Esophagus (tissue), 2 donors: Measurements from ENCODE around the gene SFXN3. TPM values are rescaled to one million over a fixed set of nuclear protein-coding genes. Genes with fewer than 3 reads are reported as not detected.
A peak's percentile ranks its signal among the peaks of the same experiment; 100 is the strongest.

Experiments
- H3K27ac ChIP-seq, 2 donors: one replicate each; pipeline ENCODE4 v1.5.1; 2013; ENCODE audit warnings: low read depth in 2 of 2, mild to moderate bottlenecking in 2 of 2, inconsistent platforms in 1 of 2, low read length in 1 of 2, moderate library complexity in 1 of 2
- H3K27me3 ChIP-seq, 2 donors: one replicate each; pipeline ENCODE4 v1.6.1; 2013; ENCODE audit warnings: low read length in 2 of 2, control low read depth in 1 of 2, mild to moderate bottlenecking in 1 of 2; ENCODE audit not compliant: insufficient read depth in 2 of 2, control insufficient read depth in 1 of 2
- H3K36me3 ChIP-seq, 2 donors: one replicate each; pipeline ENCODE4 v1.6.1; 2013; ENCODE audit warnings: low read length in 1 of 2; ENCODE audit not compliant: control insufficient read depth in 2 of 2, insufficient read depth in 2 of 2
- H3K4me1 ChIP-seq, 2 donors: one replicate each; pipeline ENCODE4 v1.6.1; 2013; ENCODE audit warnings: low read length in 1 of 2; ENCODE audit not compliant: control insufficient read depth in 2 of 2, insufficient read depth in 2 of 2
- H3K4me3 ChIP-seq, 2 donors: one replicate each; pipeline ENCODE4 v1.5.1; 2013; ENCODE audit warnings: low read length in 2 of 2, mild to moderate bottlenecking in 2 of 2, low read depth in 1 of 2, moderate library complexity in 1 of 2
- H3K9me3 ChIP-seq, 2 donors: one replicate each; pipeline ENCODE4 v1.6.1; 2013; ENCODE audit warnings: mild to moderate bottlenecking in 2 of 2, low read depth in 1 of 2, low read length in 1 of 2, moderate library complexity in 1 of 2; ENCODE audit not compliant: control insufficient read depth in 2 of 2, insufficient read depth in 1 of 2
- WGBS, 2 donors: extraction: QIAGEN DNeasy Blood & Tissue Kit; methylation state at CpG; one replicate each; pipeline ENCODE4 v1.1.7; 2013; 5-methylcytosine and 5-hydroxymethylcytosine counted together
- polyA plus RNA-seq, 2 donors: library from polyadenylated mRNA; stranded (reverse); fragments of 200-250 nt; gene quantifications; one replicate each; pipeline ENCODE4 v1.2.3, GENCODE V29; 2013
- donor health status: healthy with polysubstance abuse.
- donor health status: Bipolar disorder and iron deficiency.

The SFXN3 gene
- polyA plus RNA-seq, 2 donors: 5.2 to 5.7 TPM

DNA sequence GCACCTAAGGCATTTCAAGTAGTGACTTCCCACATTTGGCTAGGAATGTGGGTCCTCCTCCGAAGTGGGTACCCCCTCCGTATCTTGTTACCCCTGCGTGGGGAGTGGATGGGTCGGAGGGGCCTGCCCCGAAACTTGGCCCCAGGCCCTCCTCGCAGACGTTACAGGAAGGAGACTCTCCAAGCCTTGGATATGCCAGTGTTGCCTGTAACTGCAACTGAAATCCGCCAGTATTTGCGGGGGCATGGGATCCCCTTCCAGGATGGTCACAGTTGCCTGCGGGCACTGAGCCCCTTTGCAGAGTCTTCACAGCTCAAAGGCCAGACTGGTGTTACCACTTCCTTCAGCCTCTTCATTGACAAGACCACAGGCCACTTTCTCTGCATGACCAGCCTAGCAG, 42.9 kb upstream of the SFXN3 start:
- H3K27ac ChIP-seq: no peak overlapping the region
- no peaks in the 10 kb centered on the region for H3K27me3 ChIP-seq
- 55 to 62% methylated on average over 10 of the region's 10 CpGs for WGBS, 2 donors
- peaks cover 15 to 26% of the 10 kb centered on the region in 2 donors for H3K36me3 ChIP-seq
- peaks cover 12 to 18% of the 10 kb centered on the region in 2 donors for H3K4me1 ChIP-seq
- peak overlapping the region; percentile 82 to 97 for H3K4me3 ChIP-seq
- no peaks in the 10 kb centered on the region for H3K9me3 ChIP-seq

DNA sequence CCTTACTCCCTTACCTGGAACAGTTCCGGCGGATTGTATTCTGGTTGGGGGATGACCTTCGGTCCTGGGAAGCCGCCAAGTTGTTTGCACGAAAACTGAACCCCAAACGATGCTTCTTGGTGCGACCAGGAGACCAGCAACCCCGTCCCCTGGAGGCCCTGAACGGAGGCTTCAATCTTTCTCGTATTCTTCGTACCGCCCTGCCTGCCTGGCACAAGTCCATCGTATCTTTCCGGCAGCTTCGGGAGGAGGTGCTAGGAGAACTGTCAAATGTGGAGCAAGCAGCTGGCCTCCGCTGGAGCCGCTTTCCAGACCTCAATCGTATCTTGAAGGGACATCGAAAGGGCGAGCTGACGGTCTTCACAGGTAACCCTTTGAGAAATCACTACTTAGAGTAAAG, 41.9 kb upstream of the SFXN3 start:
- Histone ChIP-seq H3K9me3 (no peaks in the 10 kb centered on the region), H3K4me3 (no peak overlapping the region), H3K36me3 (peaks cover 13 to 22% of the 10 kb centered on the region in 2 donors), H3K27me3 (no peaks in the 10 kb centered on the region), H3K27ac (no peak overlapping the region), H3K4me1 (peaks cover 12 to 18% of the 10 kb centered on the region in 2 donors)
- 86 to 88% methylated on average over 21 of the region's 21 CpGs for WGBS, 2 donors

DNA sequence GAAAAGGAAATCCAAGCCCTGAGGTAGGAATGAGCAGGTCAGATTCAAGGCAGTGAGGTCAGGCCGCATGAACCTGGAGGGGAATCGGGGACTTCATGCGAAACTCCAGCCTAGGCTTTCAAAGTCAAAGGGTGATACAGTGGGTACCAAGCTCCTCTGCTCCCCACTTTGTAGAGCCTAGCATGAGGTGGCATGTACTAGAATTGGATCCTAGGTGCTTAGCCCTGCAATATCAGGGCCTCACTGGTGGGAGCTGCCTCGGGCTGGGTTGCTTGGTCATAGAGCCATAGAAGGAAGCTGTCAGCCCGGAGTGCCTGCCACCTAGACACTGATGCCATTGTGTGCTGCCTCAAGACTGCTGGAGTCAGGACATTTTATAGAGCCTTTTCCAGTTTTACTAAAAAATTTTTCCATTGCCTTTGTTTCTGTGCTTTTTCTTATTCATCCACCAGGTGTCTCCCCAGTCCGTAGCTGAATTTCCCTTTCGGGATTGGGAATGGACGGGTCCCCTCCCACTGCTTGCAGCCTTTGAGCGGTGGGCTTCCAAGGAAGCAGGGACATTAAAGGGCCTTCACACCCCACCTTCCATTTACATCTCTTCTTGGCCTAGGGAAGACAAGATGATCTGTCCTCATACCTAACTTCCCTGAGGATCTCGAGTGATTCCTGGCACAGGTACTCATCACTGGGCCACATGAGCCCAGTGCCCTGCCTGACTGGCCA, 36.9 kb upstream of the SFXN3 start:
- Histone ChIP-seq H3K36me3 (peaks cover 13 to 22% of the 10 kb centered on the region in 2 donors), H3K4me1 (peaks cover 3 to 16% of the 10 kb centered on the region in 2 donors), H3K4me3 (no peak overlapping the region), H3K9me3 (no peaks in the 10 kb centered on the region), H3K27ac (no peak overlapping the region), H3K27me3 (no peaks in the 10 kb centered on the region)
- 48 to 55% methylated on average over 10 of the region's 10 CpGs for WGBS, 2 donors

DNA sequence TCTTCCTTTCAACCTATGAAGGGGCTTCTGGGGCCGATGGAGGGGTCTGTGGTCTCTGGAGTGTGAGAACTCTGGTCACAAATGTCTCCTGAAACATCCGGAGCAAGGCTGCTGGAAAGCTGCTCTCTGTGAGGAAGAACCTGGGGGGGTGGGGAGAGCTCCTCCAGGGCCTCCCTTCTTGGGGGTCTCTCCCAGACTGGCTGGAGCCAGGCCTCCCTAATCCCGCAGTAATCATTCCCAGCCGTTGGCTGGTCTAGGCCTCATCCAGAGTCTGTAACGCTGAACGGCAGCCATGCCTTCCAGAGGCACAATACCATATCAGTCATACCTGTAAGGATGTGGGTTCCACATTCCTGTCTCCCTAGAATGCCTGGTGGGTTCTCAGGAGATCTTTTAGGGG, 35.9 kb upstream of the SFXN3 start:
- Histone ChIP-seq H3K27me3 (no peaks in the 10 kb centered on the region), H3K4me1 (peaks cover 3 to 10% of the 10 kb centered on the region in 2 donors), H3K36me3 (peaks cover 13 to 17% of the 10 kb centered on the region in 2 donors), H3K27ac (no peak overlapping the region), H3K9me3 (no peaks in the 10 kb centered on the region), H3K4me3 (no peak overlapping the region)
- WGBS, 2 donors: 62 to 67% methylated on average over 6 of the region's 6 CpGs

DNA sequence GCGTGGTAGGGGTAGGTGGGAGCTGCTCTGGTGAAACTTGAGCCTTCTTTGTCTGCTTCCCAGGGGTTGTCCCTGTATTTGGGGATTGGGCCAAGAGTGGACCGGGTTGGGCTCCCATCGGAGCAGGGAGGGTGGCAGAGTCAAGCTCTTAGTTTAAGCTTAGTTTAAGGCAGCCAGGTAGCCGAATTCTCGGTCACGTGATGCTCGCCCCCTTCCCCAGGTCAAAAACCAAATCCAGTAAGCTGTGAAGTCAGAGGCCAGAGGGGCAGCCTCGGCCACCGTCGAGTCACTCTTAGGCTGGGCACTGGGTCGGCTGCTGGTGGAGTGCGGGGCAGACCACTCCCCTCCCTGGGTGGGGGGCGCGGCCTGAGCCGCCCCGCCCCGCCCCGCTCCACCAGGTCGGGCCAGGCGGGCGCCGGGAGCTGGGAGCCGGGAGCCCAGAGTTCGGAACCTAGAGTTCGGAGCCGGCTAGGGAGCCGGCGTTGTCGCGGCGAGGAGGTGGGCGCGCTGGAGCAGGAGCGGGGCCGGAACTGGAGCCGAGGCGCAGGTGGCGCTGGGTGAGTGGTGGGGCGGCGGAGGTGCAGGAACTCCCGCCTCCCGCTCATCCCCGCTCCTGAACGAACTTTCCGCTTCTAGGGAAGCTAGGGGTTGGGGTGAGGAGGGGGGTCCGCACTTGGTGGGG, 34.2 kb upstream of the SFXN3 start:
- WGBS, 2 donors: 4% methylated on average over 43 to 46 of the region's 46 CpGs

DNA sequence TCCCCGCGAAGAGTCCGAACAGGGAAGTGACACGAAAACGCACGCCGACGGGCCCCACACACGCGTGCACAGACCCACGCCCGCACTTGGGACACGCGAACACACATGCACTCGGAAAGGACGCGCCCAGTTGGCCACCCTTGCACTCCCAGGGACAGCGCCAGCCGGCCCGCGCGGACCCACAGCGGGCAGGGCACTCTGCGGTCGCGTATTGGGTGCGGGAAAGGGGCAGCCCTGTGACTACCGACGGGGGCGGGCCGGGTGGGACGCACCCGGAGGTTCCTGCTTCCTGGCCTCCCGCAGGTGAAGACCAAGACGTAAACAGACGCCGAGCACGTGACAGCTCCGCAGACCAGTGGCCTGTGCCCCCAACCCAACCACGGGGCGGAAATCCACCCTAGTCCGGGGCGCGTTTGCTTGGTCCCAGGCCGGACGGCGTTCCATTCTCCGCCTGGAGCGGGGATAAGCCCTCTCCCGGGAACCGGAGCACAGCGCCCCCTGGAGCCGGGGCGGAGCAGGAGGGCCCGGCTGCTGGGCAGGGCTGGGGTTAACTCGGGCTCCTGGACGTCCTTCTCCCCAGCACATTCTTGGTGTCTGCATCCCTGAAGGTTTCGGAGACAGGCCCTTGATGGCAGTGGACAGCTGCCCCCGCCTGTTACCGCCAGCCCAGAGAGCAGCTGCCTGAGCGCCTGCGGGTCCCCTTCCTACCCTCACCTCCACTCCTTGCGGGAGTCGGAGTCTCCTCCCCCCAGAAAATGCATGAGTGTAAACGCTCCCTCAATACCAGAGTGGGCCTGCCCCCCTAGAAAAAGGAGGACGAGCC, 33.5 kb upstream of the SFXN3 start:
- Histone ChIP-seq H3K4me1 (peaks cover 3 to 17% of the 10 kb centered on the region in 2 donors), H3K36me3 (peaks cover 5 to 6% of the 10 kb centered on the region in 2 donors), H3K4me3 (peak overlapping the region; percentile 63 to 83), H3K9me3 (no peaks in the 10 kb centered on the region), H3K27ac (peak overlapping the region; percentile 95 to 98), H3K27me3 (no peaks in the 10 kb centered on the region)
- WGBS, 2 donors: 0 to 1% methylated on average over 55 to 66 of the region's 66 CpGs

More for the DNA sequence above, 34.2 kb upstream of the SFXN3 start:
- Histone ChIP-seq H3K27me3 (no peaks in the 10 kb centered on the region), H3K4me1 (peaks cover 3 to 17% of the 10 kb centered on the region in 2 donors), H3K36me3 (peaks cover 4 to 5% of the 10 kb centered on the region in 2 donors), H3K27ac (peak overlapping the region; percentile 95 to 98), H3K4me3 (peak overlapping the region; percentile 63 to 83), H3K9me3 (no peaks in the 10 kb centered on the region)

DNA sequence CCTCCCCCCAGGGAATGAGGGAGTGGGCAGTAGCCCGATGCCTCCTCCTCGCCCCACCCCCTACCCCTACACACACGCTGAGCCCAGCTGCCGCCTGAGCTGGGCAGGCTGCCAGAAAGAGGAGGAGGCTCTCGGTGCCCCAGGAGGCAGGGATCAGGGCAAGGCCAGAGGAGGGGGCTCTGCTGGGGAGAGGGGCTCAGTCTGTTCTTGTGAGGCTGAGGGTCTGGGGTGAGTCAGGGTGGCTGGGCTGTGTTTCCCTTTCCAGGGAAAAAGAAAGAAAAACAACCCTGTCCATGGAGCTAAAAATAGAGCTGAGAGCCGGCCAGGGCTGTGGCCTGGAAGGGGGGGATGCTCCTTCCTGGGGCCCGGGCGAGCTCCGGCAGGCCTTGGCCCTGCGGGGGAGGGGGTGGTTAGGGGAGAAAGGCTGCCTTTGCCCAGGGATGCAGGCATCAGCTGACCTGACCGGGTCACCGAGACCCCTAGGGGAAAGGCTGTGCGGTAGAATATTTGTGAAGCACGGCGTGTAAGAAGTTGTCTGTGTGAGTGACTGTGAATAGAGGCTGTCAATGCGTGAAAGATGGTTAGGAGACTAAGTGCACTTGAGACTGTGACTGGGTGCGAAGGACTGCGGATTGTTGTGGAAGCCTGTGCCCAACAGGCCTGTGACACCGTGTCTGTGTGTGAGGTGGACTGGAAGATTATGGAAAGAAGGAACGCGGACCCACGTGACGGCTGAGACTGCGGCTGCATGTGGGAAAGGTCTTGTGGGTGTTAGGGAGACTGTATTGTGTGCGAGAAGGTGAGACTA, 32.6 kb upstream of the SFXN3 start:
- Histone ChIP-seq H3K36me3 (peaks cover 1 to 5% of the 10 kb centered on the region in 2 donors), H3K27me3 (no peaks in the 10 kb centered on the region), H3K4me1 (peaks cover 3 to 17% of the 10 kb centered on the region in 2 donors), H3K4me3 (peak overlapping the region; percentile 63 to 83), H3K9me3 (no peaks in the 10 kb centered on the region), H3K27ac (peak overlapping the region; percentile 95 to 98)
- 3 to 4% methylated on average over 25 of the region's 25 CpGs for WGBS, 2 donors

DNA sequence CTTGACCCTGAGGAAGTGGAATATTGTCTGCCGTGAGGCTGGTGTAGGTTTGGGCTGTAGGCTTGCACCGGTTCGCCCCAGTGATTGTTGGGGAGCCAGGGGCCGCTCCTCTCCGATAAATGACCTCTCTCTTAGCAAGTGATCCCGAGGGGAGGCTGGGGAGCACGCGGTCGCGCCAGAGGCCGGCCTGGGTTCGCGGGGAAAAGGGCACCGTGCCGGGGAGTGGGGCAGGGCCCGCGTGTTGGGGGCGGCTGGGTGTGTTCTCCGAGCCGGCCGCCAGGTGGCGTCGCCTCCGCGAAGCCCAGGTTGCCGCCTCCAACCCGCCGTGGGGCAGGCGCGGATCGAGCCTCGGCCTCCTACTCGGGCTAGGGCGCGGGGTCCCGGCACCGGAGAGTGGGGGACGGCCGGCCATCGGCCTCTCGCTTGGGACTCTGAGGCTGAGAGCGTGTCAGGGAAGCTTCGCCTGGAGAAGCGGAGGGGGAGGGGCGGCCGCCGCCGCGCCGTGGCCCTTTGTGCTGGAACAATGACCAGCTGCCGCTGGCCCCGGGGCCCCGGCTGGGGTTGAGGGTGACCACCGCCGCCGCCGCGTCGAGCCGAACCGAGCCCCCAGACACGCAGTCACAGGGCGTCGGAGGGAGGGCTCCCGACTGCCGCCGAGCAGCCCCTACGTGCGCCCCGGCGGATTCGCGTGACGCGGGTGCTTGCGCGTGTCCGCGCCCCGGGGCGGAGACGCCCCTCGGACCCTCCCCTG, 31.9 kb upstream of the SFXN3 start:
- Histone ChIP-seq H3K27ac (peak overlapping the region; percentile 95 to 98), H3K9me3 (no peaks in the 10 kb centered on the region), H3K4me1 (peaks cover 3 to 17% of the 10 kb centered on the region in 2 donors), H3K4me3 (peak overlapping the region; percentile 63 to 83), H3K36me3 (peaks cover 4 to 12% of the 10 kb centered on the region in 2 donors), H3K27me3 (no peaks in the 10 kb centered on the region)
- WGBS, 2 donors: 0 to 1% methylated on average over 67 to 83 of the region's 83 CpGs
